Astrocyte (in vitro differentiated cells and primary cell): ENCODE results near the gene CSK. TPM values are rescaled to one million over a fixed set of nuclear protein-coding genes. Genes with fewer than 3 reads are reported as not detected.

Experiments used
- DNase-seq: peaks from one replicate; pipeline ENCODE4 v3.0.0-alpha.2; 2010; ENCODE audit warnings: low read depth
- FAIRE-seq: peaks from 2 replicates; lab custom pipeline; 2011; peaks lifted over from hg19 to GRCh38; lab: Jason Lieb, UNC
- H2AFZ ChIP-seq: 2 replicates; pipeline ENCODE4 v1.6.0; 2012; ENCODE audit warnings: low read depth, low read length, inconsistent platforms
- H3K27ac ChIP-seq: 2 replicates; pipeline ENCODE4 v1.5.1; 2011; ENCODE audit warnings: low read depth, low read length, inconsistent platforms
- H3K27me3 ChIP-seq: 2 replicates; pipeline ENCODE4 v1.6.0; 2011; ENCODE audit warnings: low read length, inconsistent platforms; ENCODE audit not compliant: insufficient read depth
- H3K36me3 ChIP-seq: 2 replicates; pipeline ENCODE4 v1.5.1; 2011; ENCODE audit warnings: low read length, inconsistent platforms; ENCODE audit not compliant: insufficient read depth
- H3K4me1 ChIP-seq: 2 replicates; pipeline ENCODE4 v1.5.1; 2011; ENCODE audit warnings: low read length, inconsistent platforms; ENCODE audit not compliant: insufficient read depth
- H3K4me2 ChIP-seq: 2 replicates; pipeline ENCODE4 v1.6.0; 2012; ENCODE audit warnings: low read length, inconsistent platforms
- H3K4me3 ChIP-seq: 2 replicates; pipeline ENCODE4 v1.5.1; 2011; ENCODE audit warnings: low read depth, mild to moderate bottlenecking, low read length, inconsistent platforms; ENCODE audit not compliant: insufficient read depth
- H3K79me2 ChIP-seq: 2 replicates; pipeline ENCODE4 v1.6.0; 2012; ENCODE audit warnings: mild to moderate bottlenecking, low read length, inconsistent platforms; ENCODE audit not compliant: insufficient read depth
- H3K9ac ChIP-seq: 2 replicates; pipeline ENCODE4 v1.6.0; 2012; ENCODE audit warnings: mild to moderate bottlenecking, low read length, inconsistent platforms
- H3K9me3 ChIP-seq: 2 replicates; pipeline ENCODE4 v1.5.1; 2012; ENCODE audit warnings: low read depth, mild to moderate bottlenecking, low read length, inconsistent platforms; ENCODE audit not compliant: insufficient read depth
- H4K20me1 ChIP-seq: 2 replicates; pipeline ENCODE4 v1.6.0; 2012; ENCODE audit warnings: low read length, inconsistent platforms; ENCODE audit not compliant: insufficient read depth
- H3K27ac Mint-ChIP-seq: one replicate; pipeline ENCODE4 v1.8.0; 2021; ENCODE audit warnings: mild to moderate bottlenecking, mixed read lengths; ENCODE audit not compliant: unreplicated experiment
- H3K27me3 Mint-ChIP-seq: one replicate; pipeline ENCODE4 v1.8.0; 2021; ENCODE audit warnings: low read depth, mixed read lengths; ENCODE audit not compliant: unreplicated experiment
- H3K36me3 Mint-ChIP-seq: one replicate; pipeline ENCODE4 v1.8.0; 2021; ENCODE audit warnings: low read depth, mixed read lengths; ENCODE audit not compliant: unreplicated experiment
- H3K4me1 Mint-ChIP-seq: one replicate; pipeline ENCODE4 v1.8.0; 2021; ENCODE audit warnings: low read depth, mixed read lengths; ENCODE audit not compliant: unreplicated experiment
- H3K4me3 Mint-ChIP-seq: one replicate; pipeline ENCODE4 v1.8.0; 2021; ENCODE audit warnings: mild to moderate bottlenecking, moderate library complexity, mixed read lengths; ENCODE audit not compliant: unreplicated experiment
- H3K9me3 Mint-ChIP-seq: one replicate; pipeline ENCODE4 v1.8.0; 2021; ENCODE audit warnings: mild to moderate bottlenecking, mixed read lengths; ENCODE audit not compliant: unreplicated experiment
- CTCF ChIP-seq: IDR thresholded peaks from 2 replicates; pipeline ENCODE4 v1.5.1; 2011; ENCODE audit warnings: low read depth, mild to moderate bottlenecking, inconsistent platforms, low read length, moderate library complexity; ENCODE audit not compliant: insufficient read depth
- EZH2 ChIP-seq: IDR thresholded peaks from 2 replicates; pipeline ENCODE4 v1.6.1; 2012; ENCODE audit warnings: mild to moderate bottlenecking, low read length, inconsistent platforms; ENCODE audit not compliant: insufficient read depth
- total RNA-seq: library from RNA; stranded (reverse); gene quantifications from 2 replicates; pipeline ENCODE4 v1.2.1, GENCODE V29; 2021

Gene CSK
- total RNA-seq, 1 donor from 2014 or later: 49.8 TPM

DNA sequence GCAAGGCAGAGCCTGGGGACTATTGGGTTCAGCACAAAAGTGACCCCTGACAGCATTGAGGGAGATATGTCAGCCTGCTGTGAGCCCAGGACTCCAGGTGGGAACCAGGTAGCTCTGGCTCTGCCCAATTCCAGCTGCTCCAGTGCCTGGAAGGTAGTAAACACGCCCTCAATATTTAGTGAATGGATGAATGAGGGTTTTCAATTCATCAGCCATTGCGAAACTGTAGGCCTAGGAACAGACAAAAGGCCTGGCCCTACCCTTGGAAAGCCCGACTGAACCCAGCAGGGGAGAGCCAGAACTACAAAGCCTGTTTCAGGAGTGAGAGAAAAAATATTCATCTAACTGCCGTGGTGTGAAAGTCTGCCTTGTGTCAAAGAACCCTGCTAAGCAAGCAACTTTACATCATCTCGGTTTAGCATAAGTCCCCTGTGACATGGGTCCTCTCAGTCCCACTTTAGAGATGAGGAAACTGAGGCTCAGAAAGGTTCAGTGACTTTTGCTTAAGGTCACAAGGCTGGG, 8.1 kb upstream of the CSK start:
- FAIRE-seq: no peak
- peaks cover 9% of the 10 kb centered on the region for H3K27me3 ChIP-seq
- no peaks in the 10 kb centered on the region for H4K20me1 ChIP-seq
- no peak for TF ChIP-seq CTCF
- TF ChIP-seq EZH2: no peak
- no peak overlapping the region for H3K9ac ChIP-seq
- H3K4me1 ChIP-seq: peaks cover 4% of the 10 kb centered on the region
- H3K36me3 ChIP-seq: no peaks in the 10 kb centered on the region
- DNase-seq: no peak
- H3K79me2 ChIP-seq: no peaks in the 10 kb centered on the region
- H3K4me2 ChIP-seq: no peak overlapping the region
- H3K27ac Mint-ChIP-seq: no peak overlapping the region
- H3K4me3 ChIP-seq: no peak overlapping the region
- H3K27me3 Mint-ChIP-seq: peaks cover 17% of the 10 kb centered on the region
- no peak overlapping the region for H3K27ac ChIP-seq
- no peaks in the 10 kb centered on the region for H3K36me3 Mint-ChIP-seq
- peaks cover 11% of the 10 kb centered on the region for H3K4me1 Mint-ChIP-seq
- no peak overlapping the region for H2AFZ ChIP-seq
- no peak overlapping the region for H3K4me3 Mint-ChIP-seq
- H3K9me3 Mint-ChIP-seq: no peaks in the 10 kb centered on the region
- H3K9me3 ChIP-seq: no peaks in the 10 kb centered on the region

DNA sequence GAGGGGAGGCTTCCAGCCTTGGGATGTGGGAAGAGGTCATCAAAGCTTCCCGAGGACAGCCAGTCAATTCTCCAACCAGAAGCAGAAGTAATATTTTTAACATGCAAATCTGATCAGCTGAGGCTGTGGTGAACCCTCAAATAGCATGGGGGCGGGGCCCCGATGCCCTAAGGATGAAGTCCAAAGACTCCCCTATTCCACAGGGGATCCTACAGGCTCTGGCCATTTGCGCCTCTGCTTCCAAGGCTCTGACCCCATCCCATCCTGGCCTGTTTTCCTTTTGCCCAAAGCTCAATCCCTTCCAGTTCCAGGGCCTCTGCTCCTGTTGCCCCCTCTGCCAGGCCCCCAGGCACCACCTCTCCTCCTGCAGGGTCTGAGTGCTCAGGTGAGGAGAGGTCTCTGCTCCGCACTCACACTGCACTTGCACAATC, 6.7 kb upstream of the CSK start:
- Mint-ChIP-seq H3K4me1 (peaks cover 10% of the 10 kb centered on the region), H3K27me3 (peaks cover 12% of the 10 kb centered on the region), H3K4me3 (no peak overlapping the region), H3K36me3 (no peaks in the 10 kb centered on the region), H3K27ac (no peak overlapping the region), H3K9me3 (no peaks in the 10 kb centered on the region)
- Histone ChIP-seq H2AFZ (no peak overlapping the region), H3K9ac (no peak overlapping the region), H4K20me1 (no peaks in the 10 kb centered on the region), H3K4me1 (peaks cover 4% of the 10 kb centered on the region), H3K36me3 (no peaks in the 10 kb centered on the region), H3K27ac (no peak overlapping the region), H3K4me3 (no peak overlapping the region), H3K27me3 (peaks cover 6% of the 10 kb centered on the region), H3K79me2 (no peaks in the 10 kb centered on the region), H3K9me3 (no peaks in the 10 kb centered on the region), H3K4me2 (no peak overlapping the region)
- FAIRE-seq: no peak
- no peak for DNase-seq
- TF ChIP-seq CTCF: no peak
- TF ChIP-seq EZH2: no peak

GRCh38 chr15:74775894-74776293, 6.0 kb upstream of the CSK start:
- no peaks in the 10 kb centered on the region for H3K9me3 Mint-ChIP-seq
- H3K4me1 Mint-ChIP-seq: peaks cover 14% of the 10 kb centered on the region
- Histone ChIP-seq H3K36me3 (no peaks in the 10 kb centered on the region), H3K9me3 (no peaks in the 10 kb centered on the region), H3K27me3 (no peaks in the 10 kb centered on the region), H3K9ac (no peak overlapping the region), H4K20me1 (no peaks in the 10 kb centered on the region), H3K4me1 (peaks cover 7% of the 10 kb centered on the region), H3K27ac (no peak overlapping the region), H3K4me2 (no peak overlapping the region), H3K79me2 (no peaks in the 10 kb centered on the region), H3K4me3 (no peak overlapping the region), H2AFZ (no peak overlapping the region)
- no peak overlapping the region for H3K27ac Mint-ChIP-seq
- no peak overlapping the region for H3K4me3 Mint-ChIP-seq
- no peaks in the 10 kb centered on the region for H3K36me3 Mint-ChIP-seq
- H3K27me3 Mint-ChIP-seq: peaks cover 10% of the 10 kb centered on the region
- FAIRE-seq: no peak
- no peak for DNase-seq
- TF ChIP-seq EZH2 (no peak), CTCF (no peak)
